GM21529 (cell line): ENCODE data around the gene SLAMF9.
A peak's percentile ranks its signal among the peaks of the same experiment; 100 is the strongest.

Experiments
- ATAC-seq: cut with Tn5 transposase; IDR thresholded peaks from one replicate; pipeline ENCODE4 v1.9.1; 2021; ENCODE audit not compliant: unreplicated experiment

SLAMF9 gene

GRCh38 chr1:159946242-159947187, 7.5 kb downstream of the SLAMF9 start:
- no peak for ATAC-seq

GRCh38 chr1:159945483-159946241, 8.4 kb downstream of the SLAMF9 start, which contains the start of gene IGSF9:
Gene IGSF9 (minus strand): TSS chr1:159945613. CDS start chr1:159943454, 2,159 bp downstream.
- ATAC-seq = peak; percentile 59

- no peak for ATAC-seq
Observed at GRCh38 chr1:159944623-159945455, 9.2 kb downstream of the SLAMF9 start.

- no peak for ATAC-seq
Observed at GRCh38 chr1:159943908-159944622, 10.0 kb downstream of the SLAMF9 start.

- no peak for ATAC-seq
Observed at GRCh38 chr1:159943278-159943640, 10.8 kb downstream of the SLAMF9 start.

- no peak for ATAC-seq
Observed at GRCh38 chr1:159942632-159943277, 11.3 kb downstream of the SLAMF9 start.

- ATAC-seq = no peak
Observed at GRCh38 chr1:159941591-159942560, 12.2 kb downstream of the SLAMF9 start.

GRCh38 chr1:159941141-159941540, 12.9 kb downstream of the SLAMF9 start:
- ATAC-seq = no peak

- ATAC-seq = no peak
Observed at GRCh38 chr1:159940006-159940620, 13.9 kb downstream of the SLAMF9 start.

- ATAC-seq = no peak
Observed at GRCh38 chr1:159939678-159940002, 14.4 kb downstream of the SLAMF9 start.

GRCh38 chr1:159938905-159939677, 14.9 kb downstream of the SLAMF9 start:
- no peak for ATAC-seq

GRCh38 chr1:159938211-159938852, 15.7 kb downstream of the SLAMF9 start:
- ATAC-seq = no peak

GRCh38 chr1:159937054-159937750, 16.8 kb downstream of the SLAMF9 start:
- ATAC-seq = no peak

GRCh38 chr1:159936273-159936904, 17.6 kb downstream of the SLAMF9 start:
- peak; percentile 42 for ATAC-seq

- no peak for ATAC-seq
Observed at GRCh38 chr1:159935719-159936272, 18.2 kb downstream of the SLAMF9 start.

GRCh38 chr1:159935305-159935704, 18.7 kb downstream of the SLAMF9 start:
- no peak for ATAC-seq
